IMR-90 (cell line): ENCODE measurements around the gene CACNA1G. TPM values are rescaled to one million over a fixed set of nuclear protein-coding genes. Genes with fewer than 3 reads are reported as not detected.

ENCODE experiments used
- ATAC-seq: fragments of 200-7000 bp; cut with Tn5 transposase; 2 replicates; pipeline ENCODE4 v1.9.1; 2020; ENCODE audit warnings: low read depth, mild to moderate bottlenecking, moderate library complexity
- BruUV-seq: library from RNA; stranded (reverse); fragments of 400-500 nt; replicated peaks from 2 replicates; lab custom pipeline; 2021; lab: Mats Ljungman, UMichigan
- CTCF ChIA-PET: fragments of 300-600 bp; formaldehyde crosslinking; extraction: SDS; loops from one replicate; lab custom pipeline; 2021; ENCODE audit warnings: antibody characterized with exemption; lab: Yijun Ruan, JAX
- POLR2A ChIA-PET: fragments of 300-600 bp; sonication (Branson Sonifier 250); formaldehyde crosslinking; loops from one replicate; lab custom pipeline; 2022; ENCODE audit warnings: antibody characterized with exemption; ENCODE audit not compliant: unreplicated experiment; lab: Charles Lee
- DNase-seq: peaks from one replicate; pipeline ENCODE4 v3.0.0; 2013
- H2AFZ ChIP-seq: replicated peaks from 2 replicates; pipeline ENCODE3; 2013; ENCODE audit warnings: low read length, mild to moderate bottlenecking; ENCODE audit not compliant: poor library complexity
- H2AK5ac ChIP-seq: 2 replicates; pipeline ENCODE4 v1.6.1; 2013; ENCODE audit warnings: low read depth, low read length, inconsistent platforms
- H2AK9ac ChIP-seq: replicated peaks from 2 replicates; pipeline ENCODE3; 2013; ENCODE audit warnings: mild to moderate bottlenecking, low read depth, low read length, moderate library complexity; ENCODE audit not compliant: poor library complexity
- H2BK120ac ChIP-seq: 2 replicates; pipeline ENCODE4 v1.6.1; 2013; ENCODE audit warnings: low read depth, low read length, inconsistent platforms
- H2BK15ac ChIP-seq: 3 replicates; pipeline ENCODE4 v1.6.1; 2013; ENCODE audit warnings: low read depth, low read length, inconsistent platforms
- H2BK20ac ChIP-seq: 2 replicates; pipeline ENCODE4 v1.6.1; 2013; ENCODE audit warnings: low read depth, mild to moderate bottlenecking, inconsistent platforms, low read length, moderate library complexity
- H2BK5ac ChIP-seq: 2 replicates; pipeline ENCODE4 v1.6.1; 2013; ENCODE audit warnings: mild to moderate bottlenecking, low read depth, low read length, inconsistent platforms; ENCODE audit not compliant: poor library complexity, severe bottlenecking
- H3K14ac ChIP-seq: replicated peaks from 2 replicates; pipeline ENCODE4 v1.6.1; 2013; ENCODE audit warnings: low read depth, low read length, inconsistent platforms
- H3K18ac ChIP-seq: 2 replicates; pipeline ENCODE4 v1.6.1; 2013; ENCODE audit warnings: low read depth, low read length, control low read depth
- H3K23ac ChIP-seq: 2 replicates; pipeline ENCODE4 v1.6.1; 2013; ENCODE audit warnings: low read depth, low read length, inconsistent platforms
- H3K27ac ChIP-seq: 2 replicates; pipeline ENCODE4 v1.5.1; 2013; ENCODE audit warnings: mild to moderate bottlenecking, control low read depth, low read length; ENCODE audit not compliant: insufficient read depth
- H3K27me3 ChIP-seq: 2 replicates; pipeline ENCODE4 v1.6.1; 2013; ENCODE audit warnings: low read length; ENCODE audit not compliant: control insufficient read depth, insufficient read depth
- H3K36me3 ChIP-seq: 2 replicates; pipeline ENCODE4 v1.6.1; 2013; ENCODE audit warnings: low read length, mixed read lengths; ENCODE audit not compliant: control insufficient read depth, insufficient read depth
- H3K4ac ChIP-seq: 2 replicates; pipeline ENCODE4 v1.6.1; 2013; ENCODE audit warnings: low read depth, low read length, inconsistent platforms
- H3K4me1 ChIP-seq: 2 replicates; pipeline ENCODE4 v1.6.1; 2013; ENCODE audit warnings: low read length, mixed read lengths; ENCODE audit not compliant: control insufficient read depth, insufficient read depth
- H3K4me2 ChIP-seq: 2 replicates; pipeline ENCODE4 v1.6.1; 2013; ENCODE audit warnings: low read depth, mild to moderate bottlenecking, control low read depth, low read length, moderate library complexity
- H3K4me3 ChIP-seq: 2 replicates; pipeline ENCODE4 v1.5.1; 2013; ENCODE audit warnings: low read depth, mild to moderate bottlenecking, control low read depth, low read length, moderate library complexity; ENCODE audit not compliant: insufficient read depth
- H3K56ac ChIP-seq: 2 replicates; pipeline ENCODE4 v1.6.1; 2013; ENCODE audit warnings: low read length, inconsistent platforms; ENCODE audit not compliant: insufficient read depth; ENCODE audit errors: extremely low read depth
- H3K79me1 ChIP-seq, 2 experiments: 2 replicates each; pipeline ENCODE4 v1.6.1; 2013; ENCODE audit warnings: low read length in 2 of 2, inconsistent platforms in 1 of 2, low read depth in 1 of 2
- H3K9ac ChIP-seq: 2 replicates; pipeline ENCODE4 v1.6.1; 2013; ENCODE audit warnings: low read depth, low read length, control low read depth
- H3K9me1 ChIP-seq: 2 replicates; pipeline ENCODE4 v1.6.1; 2013; ENCODE audit warnings: low read length, inconsistent platforms; ENCODE audit not compliant: insufficient read depth
- H3K9me3 ChIP-seq: 2 replicates; pipeline ENCODE4 v1.6.1; 2013; ENCODE audit warnings: low read length; ENCODE audit not compliant: control insufficient read depth, insufficient read depth
- H4K20me1 ChIP-seq: 2 replicates; pipeline ENCODE4 v1.6.1; 2013; ENCODE audit warnings: low read length, inconsistent platforms; ENCODE audit not compliant: insufficient read depth
- H4K5ac ChIP-seq: 2 replicates; pipeline ENCODE4 v1.6.1; 2013; ENCODE audit warnings: mild to moderate bottlenecking, low read depth, low read length, control low read depth
- H4K8ac ChIP-seq, 2 experiments: 2 replicates each; pipeline ENCODE4 v1.6.1; 2013; ENCODE audit warnings: low read depth in 2 of 2, low read length in 2 of 2, control low read depth in 1 of 2, inconsistent platforms in 1 of 2
- H4K91ac ChIP-seq: 2 replicates; pipeline ENCODE4 v1.6.1; 2013; ENCODE audit warnings: low read depth, low read length, inconsistent platforms; ENCODE audit not compliant: insufficient read depth
- BHLHE40 ChIP-seq: fragments of 150-350 bp; IDR thresholded peaks from 2 replicates; pipeline ENCODE4 v1.6.1; 2016; ENCODE audit warnings: mild to moderate bottlenecking, low read depth, low read length
- CHD1 ChIP-seq: IDR thresholded peaks from 2 replicates; pipeline ENCODE4 v1.6.1; 2012; ENCODE audit warnings: low read depth, low read length, improper control_type of control experiment
- WGBS, 2 experiments: methylation state at CpG; one replicate each; pipeline versions ENCODE4 v1.1.5 to v1.1.7; 2013; ENCODE audit warnings: missing lambda C conversion rate in 2 of 2; ENCODE audit not compliant: insufficient read length in 1 of 2; ENCODE audit errors: extremely low coverage in 2 of 2; 5-methylcytosine and 5-hydroxymethylcytosine counted together
- dilution Hi-C: fragments of 300-500 bp; cut with HindIII; formaldehyde crosslinking; loops from one replicate; pipeline ENCODE4 v1.14.3; 2018; ENCODE audit warnings: low sequenced_read_pairs; ENCODE audit not compliant: unreplicated experiment
- in situ Hi-C: fragments of 300-500 bp; cut with MboI; formaldehyde crosslinking; loops from 3 replicates; pipeline ENCODE4 v1.14.3; 2019; ENCODE audit warnings: low sequenced_read_pairs, inconsistent platforms, mixed read lengths
- intact Hi-C: fragments of 100-400 bp; cut with micrococcal nuclease; formaldehyde crosslinking; loops from 2 replicates; pipeline ENCODE4 v1.10.0; 2022
- polyA plus RNA-seq, 3 experiments: library from polyadenylated mRNA; depleted of rRNA; stranded (reverse); fragments of >200 nt; gene quantifications; 2 replicates each; pipeline ENCODE4 v1.2.3, GENCODE V29; 2012; ENCODE audit warnings: low replicate concordance in 1 of 3
- total RNA-seq: library from RNA; depleted of rRNA; stranded (reverse); fragments of >200 nt; gene quantifications from 2 replicates; pipeline ENCODE4 v1.2.3, GENCODE V29; 2012
- TF ChIP-seq, protein P1 (sequence below): conservative IDR thresholded peaks from 2 replicates; pipeline ENCODE4 v1.5.1; 2012; ENCODE audit warnings: mild to moderate bottlenecking, low read depth, low read length, improper control_type of control experiment
- TF ChIP-seq, protein P2 (sequence below): fragments of 150-350 bp; IDR thresholded peaks from 2 replicates; pipeline ENCODE4 v1.6.1; 2017; ENCODE audit warnings: mild to moderate bottlenecking, antibody characterized with exemption, low read length, low read depth

Gene CACNA1G
- total and polyA plus RNA-seq, 2 of the 4 experiments (the other 2 are of a cell fraction) = under 0.01 to 0.03 TPM

DNA sequence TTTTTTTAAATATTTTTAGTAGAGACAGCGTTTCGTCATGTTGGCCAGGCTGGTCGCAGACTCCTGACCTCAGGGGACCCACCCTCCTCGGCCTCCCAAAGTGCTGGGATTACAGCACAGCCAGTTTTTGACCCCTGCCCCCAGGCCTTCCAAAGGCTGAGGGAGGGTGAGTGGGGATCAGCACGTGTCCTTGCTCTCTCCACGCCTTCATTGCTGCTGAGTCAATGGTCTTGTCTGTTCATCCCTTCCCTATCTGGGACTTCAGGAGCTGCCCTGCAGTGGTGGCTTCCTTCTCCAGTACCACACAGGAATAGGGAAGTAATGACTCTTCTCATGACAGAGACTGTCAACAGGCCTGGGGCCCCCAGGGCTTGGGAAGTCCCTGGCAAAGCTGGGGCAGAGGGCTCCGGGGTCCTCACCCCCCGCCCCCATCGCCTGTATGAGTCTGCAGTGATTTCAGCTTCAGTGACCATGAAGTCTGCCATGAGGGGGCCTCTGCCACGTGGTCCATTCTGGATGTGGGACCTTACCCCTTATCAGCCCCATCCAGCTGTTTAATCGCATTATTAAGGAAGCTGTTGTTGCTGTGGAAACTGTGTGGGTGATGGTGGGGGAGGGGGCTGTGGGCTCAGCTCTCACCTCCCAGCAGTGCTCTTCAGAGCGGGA, 80.3 kb downstream of the CACNA1G start:
- DNase-seq (no peak), ATAC-seq (no peak)
- Histone ChIP-seq H2BK5ac (peak overlapping the region; percentile 80), H3K23ac (peak overlapping the region; percentile 72), H2AFZ (peak overlapping the region; percentile 71), H2AK9ac (peak overlapping the region; percentile 83), H3K27ac (peak overlapping the region; percentile 15), H3K14ac (peak overlapping the region; percentile 48), H3K9me1 (peaks cover 53% of the 10 kb centered on the region), H2AK5ac (peak overlapping the region; percentile 97), H4K8ac (peak overlapping the region; percentile 76 to 95), H4K91ac (peak overlapping the region; percentile 40), H4K20me1 (peaks cover 11% of the 10 kb centered on the region), H3K27me3 (no peaks in the 10 kb centered on the region), H2BK120ac (peak overlapping the region; percentile 73), H3K18ac (peak overlapping the region; percentile 37), H3K4ac (peak overlapping the region; percentile 89), H3K4me1 (peaks cover 37% of the 10 kb centered on the region), H3K36me3 (no peaks in the 10 kb centered on the region), H3K79me1 (peaks cover 20 to 64% of the 10 kb centered on the region in 2 experiments; a peak in 3 of 4 replicates), H2BK20ac (peak overlapping the region; percentile 85), H3K9me3 (no peaks in the 10 kb centered on the region), H3K4me3 (no peak overlapping the region), H3K9ac (no peak overlapping the region), H3K4me2 (no peak overlapping the region), H3K56ac (peak overlapping the region; percentile 16; the same call in 1 of the 2 replicates), H4K5ac (peak overlapping the region; percentile 31), H2BK15ac (peak overlapping the region; percentile 97)
- ChIA-PET POLR2A (no interaction called here), CTCF (interaction anchor here (1.0 to 1.4 kb wide), 3 partner anchors 11 to 54 kb away, joined by 3 to 6 read pairs (median 4); no protein-coding TSS in a partner anchor)
- TF ChIP-seq BHLHE40 = peak; percentile 53
- TF ChIP-seq, protein P1, sequence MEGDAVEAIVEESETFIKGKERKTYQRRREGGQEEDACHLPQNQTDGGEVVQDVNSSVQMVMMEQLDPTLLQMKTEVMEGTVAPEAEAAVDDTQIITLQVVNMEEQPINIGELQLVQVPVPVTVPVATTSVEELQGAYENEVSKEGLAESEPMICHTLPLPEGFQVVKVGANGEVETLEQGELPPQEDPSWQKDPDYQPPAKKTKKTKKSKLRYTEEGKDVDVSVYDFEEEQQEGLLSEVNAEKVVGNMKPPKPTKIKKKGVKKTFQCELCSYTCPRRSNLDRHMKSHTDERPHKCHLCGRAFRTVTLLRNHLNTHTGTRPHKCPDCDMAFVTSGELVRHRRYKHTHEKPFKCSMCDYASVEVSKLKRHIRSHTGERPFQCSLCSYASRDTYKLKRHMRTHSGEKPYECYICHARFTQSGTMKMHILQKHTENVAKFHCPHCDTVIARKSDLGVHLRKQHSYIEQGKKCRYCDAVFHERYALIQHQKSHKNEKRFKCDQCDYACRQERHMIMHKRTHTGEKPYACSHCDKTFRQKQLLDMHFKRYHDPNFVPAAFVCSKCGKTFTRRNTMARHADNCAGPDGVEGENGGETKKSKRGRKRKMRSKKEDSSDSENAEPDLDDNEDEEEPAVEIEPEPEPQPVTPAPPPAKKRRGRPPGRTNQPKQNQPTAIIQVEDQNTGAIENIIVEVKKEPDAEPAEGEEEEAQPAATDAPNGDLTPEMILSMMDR = peak; percentile 18; the same call in 1 of the 2 replicates
- TF ChIP-seq CHD1 = no peak
- TF ChIP-seq, protein P2, sequence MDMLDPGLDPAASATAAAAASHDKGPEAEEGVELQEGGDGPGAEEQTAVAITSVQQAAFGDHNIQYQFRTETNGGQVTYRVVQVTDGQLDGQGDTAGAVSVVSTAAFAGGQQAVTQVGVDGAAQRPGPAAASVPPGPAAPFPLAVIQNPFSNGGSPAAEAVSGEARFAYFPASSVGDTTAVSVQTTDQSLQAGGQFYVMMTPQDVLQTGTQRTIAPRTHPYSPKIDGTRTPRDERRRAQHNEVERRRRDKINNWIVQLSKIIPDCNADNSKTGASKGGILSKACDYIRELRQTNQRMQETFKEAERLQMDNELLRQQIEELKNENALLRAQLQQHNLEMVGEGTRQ = peak; percentile 61; the same call in 1 of the 2 replicates
- dilution Hi-C loops = no loop called here
- in situ Hi-C loops = no loop called here
- no TSS peak for BruUV-seq
- intact Hi-C loops = no loop called here
- no CpG with 5 or more reads among the region's 12 CpGs for WGBS, 2 experiments
